Stimulated activated CD4-positive, alpha-beta T cell treated with anti-CD3 and anti-CD28 coated beads, Interleukin-2, amount 100 ng/mL, for 24 hours (primary cell): ENCODE measurements around the gene ARRDC4.

Experiments used
- DNase-seq, 2 donors: peaks; one replicate each; pipeline ENCODE4 v3.0.0-alpha.2; 2020

ARRDC4 gene

GRCh38 chr15:98000249-98001203, 40.0 kb downstream of the ARRDC4 start:
- DNase-seq = no peak

GRCh38 chr15:98001663-98002194, 41.2 kb downstream of the ARRDC4 start:
- DNase-seq = no peak

GRCh38 chr15:98002419-98002818, 41.9 kb downstream of the ARRDC4 start:
- DNase-seq = no peak

GRCh38 chr15:98002866-98003265, 42.4 kb downstream of the ARRDC4 start:
- DNase-seq = no peak

GRCh38 chr15:98003518-98003917, 43.0 kb downstream of the ARRDC4 start:
- DNase-seq = no peak

- DNase-seq = no peak
These were observed 43.5 kb downstream of the ARRDC4 start for GRCh38 chr15:98003996-98004395.

GRCh38 chr15:98005659-98006058, 45.2 kb downstream of the ARRDC4 start:
- DNase-seq = no peak

- DNase-seq = no peak
These were observed 48.7 kb downstream of the ARRDC4 start for GRCh38 chr15:98009169-98009568.

GRCh38 chr15:98009971-98010370, 49.5 kb downstream of the ARRDC4 start:
- no peak for DNase-seq

- DNase-seq = no peak
These were observed 51.9 kb downstream of the ARRDC4 start for GRCh38 chr15:98012354-98012753.

- no peak for DNase-seq
These were observed 53.1 kb downstream of the ARRDC4 start for GRCh38 chr15:98013631-98014030.

GRCh38 chr15:98017150-98017964, 56.9 kb downstream of the ARRDC4 start:
- DNase-seq = no peak

GRCh38 chr15:98018761-98019351, 58.4 kb downstream of the ARRDC4 start:
- no peak for DNase-seq
